ENCODE measurements around the gene NQO2. TPM values are rescaled to one million over a fixed set of nuclear protein-coding genes. Genes with fewer than 3 reads are reported as not detected.
A peak's percentile ranks its signal among the peaks of the same experiment; 100 is the strongest.

Gene NQO2
- total RNA-seq, 1 experiment from 2014 or later: 35.8 TPM

- Histone ChIP-seq H3K36me3 (ENCODE audit: control insufficient read depth, insufficient read depth, low read length) (no peaks in the 10 kb centered on the region), H3K4me1 (peaks cover 6% of the 10 kb centered on the region; the same call in 1 of the 2 replicates), H3K9me3 (no peaks in the 10 kb centered on the region), H3K27me3 (replicated peaks; ENCODE audit: control insufficient read depth, insufficient read depth, low read length) (no peaks in the 10 kb centered on the region), H3K4me3 (ENCODE audit: low read depth, low read length) (peak overlapping the region; percentile 79)
- POLR2A ChIA-PET: interaction anchor here (0.7 to 3.6 kb wide), 10 partner anchors 9 to 151 kb away, joined by 3 to 32 read pairs (median 6); partner anchors contain the start of genes BPHL, NQO2, RIPK1 and SERPINB1
- H3K36me3 Mint-ChIP-seq (ENCODE audit: insufficient read depth, unreplicated experiment): peaks cover 25% of the 10 kb centered on the region
- CTCF ChIA-PET: interaction anchor here (1.1 to 3.3 kb wide), 5 partner anchors 8 to 200 kb away, joined by 4 to 32 read pairs (median 10); partner anchors contain the start of genes NQO2 and SERPINB1
- no peaks in the 10 kb centered on the region for H3K9me3 Mint-ChIP-seq (ENCODE audit: unreplicated experiment)
- no peak for TF ChIP-seq CTCF (IDR thresholded peaks at IDR 0.05; ENCODE audit: insufficient read depth in 1 of 2, low read depth in 1 of 2, low read length in 1 of 2, severe bottlenecking in 1 of 2, unreplicated experiment in 1 of 2)
- H3K4me1 Mint-ChIP-seq (ENCODE audit: low read depth, unreplicated experiment): peaks cover 12% of the 10 kb centered on the region
- DNase-seq: no peak
- intact Hi-C loops (cut with micrococcal nuclease; ENCODE audit: unreplicated experiment): no loop called here
- BruUV-seq (replicated peaks): TSS peak; percentile 78
- peak overlapping the region; percentile 97 for H3K27ac Mint-ChIP-seq (ENCODE audit: unreplicated experiment)
- peak overlapping the region; percentile 76 for H3K4me3 Mint-ChIP-seq (ENCODE audit: unreplicated experiment)
- no peaks in the 10 kb centered on the region for H3K27me3 Mint-ChIP-seq (ENCODE audit: insufficient read depth, unreplicated experiment)
These were observed 8.7 kb upstream of the NQO2 start for GRCh38 chr6:2990932-2991506.

GRCh38 chr6:2992330-2992979, 7.2 kb upstream of the NQO2 start:
- POLR2A ChIA-PET: no interaction called here
- H3K27ac Mint-ChIP-seq (ENCODE audit: unreplicated experiment): no peak overlapping the region
- H3K9me3 Mint-ChIP-seq (ENCODE audit: unreplicated experiment): no peaks in the 10 kb centered on the region
- intact Hi-C loops (cut with micrococcal nuclease; ENCODE audit: unreplicated experiment): no loop called here
- CTCF ChIA-PET: no interaction called here
- Histone ChIP-seq H3K4me1 (peaks cover 6% of the 10 kb centered on the region; the same call in 1 of the 2 replicates), H3K9me3 (no peaks in the 10 kb centered on the region), H3K4me3 (ENCODE audit: low read depth, low read length) (no peak overlapping the region), H3K27me3 (replicated peaks; ENCODE audit: control insufficient read depth, insufficient read depth, low read length) (no peaks in the 10 kb centered on the region), H3K36me3 (ENCODE audit: control insufficient read depth, insufficient read depth, low read length) (no peaks in the 10 kb centered on the region)
- no peak for DNase-seq
- BruUV-seq (replicated peaks): no TSS peak
- H3K4me3 Mint-ChIP-seq (ENCODE audit: unreplicated experiment): peak overlapping the region; percentile 44
- no peak for TF ChIP-seq CTCF (IDR thresholded peaks at IDR 0.05; ENCODE audit: insufficient read depth in 1 of 2, low read depth in 1 of 2, low read length in 1 of 2, severe bottlenecking in 1 of 2, unreplicated experiment in 1 of 2)
- H3K27me3 Mint-ChIP-seq (ENCODE audit: insufficient read depth, unreplicated experiment): no peaks in the 10 kb centered on the region
- peaks cover 8% of the 10 kb centered on the region for H3K4me1 Mint-ChIP-seq (ENCODE audit: low read depth, unreplicated experiment)
- peaks cover 21% of the 10 kb centered on the region for H3K36me3 Mint-ChIP-seq (ENCODE audit: insufficient read depth, unreplicated experiment)

- Mint-ChIP-seq H3K27me3 (ENCODE audit: insufficient read depth, unreplicated experiment) (no peaks in the 10 kb centered on the region), H3K9me3 (ENCODE audit: unreplicated experiment) (no peaks in the 10 kb centered on the region), H3K36me3 (ENCODE audit: insufficient read depth, unreplicated experiment) (peaks cover 10% of the 10 kb centered on the region), H3K27ac (ENCODE audit: unreplicated experiment) (no peak overlapping the region), H3K4me3 (ENCODE audit: unreplicated experiment) (no peak overlapping the region), H3K4me1 (ENCODE audit: low read depth, unreplicated experiment) (peaks cover 7% of the 10 kb centered on the region)
- Histone ChIP-seq H3K4me3 (ENCODE audit: low read depth, low read length) (no peak overlapping the region), H3K4me1 (peaks cover 6% of the 10 kb centered on the region; the same call in 1 of the 2 replicates), H3K36me3 (ENCODE audit: control insufficient read depth, insufficient read depth, low read length) (no peaks in the 10 kb centered on the region), H3K9me3 (no peaks in the 10 kb centered on the region), H3K27me3 (replicated peaks; ENCODE audit: control insufficient read depth, insufficient read depth, low read length) (no peaks in the 10 kb centered on the region)
- intact Hi-C loops (cut with micrococcal nuclease; ENCODE audit: unreplicated experiment): no loop called here
- ChIA-PET POLR2A (no interaction called here), CTCF (no interaction called here)
- no TSS peak for BruUV-seq (replicated peaks)
- no peak for TF ChIP-seq CTCF (IDR thresholded peaks at IDR 0.05; ENCODE audit: insufficient read depth in 1 of 2, low read depth in 1 of 2, low read length in 1 of 2, severe bottlenecking in 1 of 2, unreplicated experiment in 1 of 2)
- no peak for DNase-seq
These were observed 5.9 kb upstream of the NQO2 start for GRCh38 chr6:2993755-2994317.
